Osteoblast (primary cell): ENCODE measurements around the gene KLC1. TPM values are rescaled to one million over a fixed set of nuclear protein-coding genes. Genes with fewer than 3 reads are reported as not detected.

Experiments
- DNase-seq: peaks from one replicate; pipeline ENCODE4 v3.0.0; 2011; ENCODE audit warnings: low spot score, mixed read lengths; ENCODE audit not compliant: insufficient read length; ENCODE audit errors: missing footprints
- H2AFZ ChIP-seq: 2 replicates; pipeline ENCODE4 v1.6.0; 2011; ENCODE audit warnings: mild to moderate bottlenecking, low read length
- H3K27ac ChIP-seq: 2 replicates; pipeline ENCODE4 v1.5.1; 2011; ENCODE audit warnings: mild to moderate bottlenecking, low read depth, low read length, moderate library complexity
- H3K27me3 ChIP-seq: 2 replicates; pipeline ENCODE4 v1.6.0; 2012; ENCODE audit warnings: mild to moderate bottlenecking, control low read depth, inconsistent platforms, low read length, moderate library complexity; ENCODE audit not compliant: insufficient read depth
- H3K36me3 ChIP-seq: 2 replicates; pipeline ENCODE4 v1.5.1; 2011; ENCODE audit warnings: mild to moderate bottlenecking, low read length, control low read depth, moderate library complexity; ENCODE audit not compliant: insufficient read depth
- H3K4me1 ChIP-seq: 2 replicates; pipeline ENCODE4 v1.5.1; 2011; ENCODE audit warnings: mild to moderate bottlenecking, low read length, control low read depth, moderate library complexity; ENCODE audit not compliant: insufficient read depth
- H3K4me2 ChIP-seq: 2 replicates; pipeline ENCODE4 v1.6.0; 2011; ENCODE audit warnings: mild to moderate bottlenecking, low read length; ENCODE audit not compliant: insufficient read depth
- H3K4me3 ChIP-seq: fragments of 200-600 bp; sonication (generic); 3 replicates; pipeline ENCODE4 v1.5.1; 2012; ENCODE audit warnings: mild to moderate bottlenecking, low read length, inconsistent platforms; ENCODE audit not compliant: insufficient read depth
- H3K79me2 ChIP-seq: 2 replicates; pipeline ENCODE4 v1.6.0; 2012; ENCODE audit warnings: mild to moderate bottlenecking, low read length, control low read depth, inconsistent platforms; ENCODE audit not compliant: insufficient read depth
- H3K9me3 ChIP-seq: 2 replicates; pipeline ENCODE4 v1.5.1; 2011; ENCODE audit warnings: low read depth, low read length, control low read depth
- H4K20me1 ChIP-seq: 2 replicates; pipeline ENCODE4 v1.6.0; 2012; ENCODE audit warnings: mild to moderate bottlenecking, low read length, control low read depth; ENCODE audit not compliant: insufficient read depth
- CTCF ChIP-seq: IDR thresholded peaks from 2 replicates; pipeline ENCODE4 v1.5.1; 2011; ENCODE audit warnings: mild to moderate bottlenecking, low read depth, low read length, moderate library complexity; ENCODE audit errors: extremely low read depth
- total RNA-seq: library from RNA; depleted of rRNA; stranded (reverse); fragments of >200 nt; gene quantifications from 2 replicates; pipeline ENCODE4 v1.2.3, GENCODE V29; 2012

Gene KLC1
- total RNA-seq, 1 donor = 205 TPM

- H3K27ac ChIP-seq = no peak overlapping the region
- H3K4me1 ChIP-seq = no peaks in the 10 kb centered on the region
- no peak overlapping the region for H3K4me2 ChIP-seq
- H3K4me3 ChIP-seq = no peak overlapping the region
- no peak for TF ChIP-seq CTCF
- no peak overlapping the region for H2AFZ ChIP-seq
- no peaks in the 10 kb centered on the region for H3K9me3 ChIP-seq
- no peaks in the 10 kb centered on the region for H3K27me3 ChIP-seq
- no peaks in the 10 kb centered on the region for H4K20me1 ChIP-seq
- peaks cover 16% of the 10 kb centered on the region for H3K36me3 ChIP-seq
- peaks cover 19% of the 10 kb centered on the region for H3K79me2 ChIP-seq
- no peak for DNase-seq
These were observed 44.6 kb upstream of the KLC1 start for GRCh38 chr14:103584326-103584915.

GRCh38 chr14:103593577-103593976, 35.4 kb upstream of the KLC1 start:
- peaks cover 12% of the 10 kb centered on the region for H3K4me1 ChIP-seq
- no peaks in the 10 kb centered on the region for H3K79me2 ChIP-seq
- no peak for DNase-seq
- H3K4me3 ChIP-seq = no peak overlapping the region
- H3K27ac ChIP-seq = no peak overlapping the region
- no peak for TF ChIP-seq CTCF
- H2AFZ ChIP-seq = no peak overlapping the region
- no peaks in the 10 kb centered on the region for H3K27me3 ChIP-seq
- peaks cover 12% of the 10 kb centered on the region for H3K36me3 ChIP-seq
- H4K20me1 ChIP-seq = peaks cover 7% of the 10 kb centered on the region
- no peaks in the 10 kb centered on the region for H3K9me3 ChIP-seq
- H3K4me2 ChIP-seq = no peak overlapping the region

GRCh38 chr14:103594265-103594664, 34.7 kb upstream of the KLC1 start:
- no peak for TF ChIP-seq CTCF
- no peak for DNase-seq
- Histone ChIP-seq H3K27ac (no peak overlapping the region), H4K20me1 (peaks cover 7% of the 10 kb centered on the region), H3K4me1 (peaks cover 12% of the 10 kb centered on the region), H3K4me3 (no peak overlapping the region), H3K27me3 (no peaks in the 10 kb centered on the region), H3K79me2 (no peaks in the 10 kb centered on the region), H3K9me3 (no peaks in the 10 kb centered on the region), H2AFZ (no peak overlapping the region), H3K4me2 (no peak overlapping the region), H3K36me3 (peaks cover 12% of the 10 kb centered on the region)

- peaks cover 12% of the 10 kb centered on the region for H3K4me1 ChIP-seq
- H4K20me1 ChIP-seq = peaks cover 7% of the 10 kb centered on the region
- H3K79me2 ChIP-seq = no peaks in the 10 kb centered on the region
- DNase-seq = peak; percentile 99
- no peaks in the 10 kb centered on the region for H3K36me3 ChIP-seq
- H2AFZ ChIP-seq = no peak overlapping the region
- no peak overlapping the region for H3K27ac ChIP-seq
- H3K4me3 ChIP-seq = no peak overlapping the region
- TF ChIP-seq CTCF = no peak
- no peaks in the 10 kb centered on the region for H3K27me3 ChIP-seq
- no peak overlapping the region for H3K4me2 ChIP-seq
- H3K9me3 ChIP-seq = no peaks in the 10 kb centered on the region
These were observed 31.2 kb upstream of the KLC1 start for GRCh38 chr14:103597623-103598377.
